HG03354 (cell line): ENCODE measurements around the gene GLI3.

Experiments used
- ATAC-seq: cut with Tn5 transposase; IDR thresholded peaks from one replicate; pipeline ENCODE4 v1.9.1; 2021; ENCODE audit warnings: mild to moderate bottlenecking; ENCODE audit not compliant: unreplicated experiment, poor library complexity, severe bottlenecking

The GLI3 gene

GRCh38 chr7:42022056-42022455, 215.0 kb downstream of the GLI3 start:
- ATAC-seq = no peak

- ATAC-seq = no peak
Measured at GRCh38 chr7:42021631-42022030, 215.4 kb downstream of the GLI3 start.

GRCh38 chr7:42020061-42020460, 216.9 kb downstream of the GLI3 start:
- no peak for ATAC-seq

- ATAC-seq = no peak
Measured at GRCh38 chr7:42017349-42017986, 219.5 kb downstream of the GLI3 start.

- ATAC-seq = no peak
Measured at GRCh38 chr7:42016517-42016916, 220.5 kb downstream of the GLI3 start.

- no peak for ATAC-seq
Measured at GRCh38 chr7:42014625-42015618, 222.1 kb downstream of the GLI3 start.

- ATAC-seq = no peak
Measured at GRCh38 chr7:42012786-42013360, 224.1 kb downstream of the GLI3 start.

GRCh38 chr7:42012313-42012712, 224.7 kb downstream of the GLI3 start:
- no peak for ATAC-seq

- no peak for ATAC-seq
Measured at GRCh38 chr7:42011846-42012245, 225.2 kb downstream of the GLI3 start.

GRCh38 chr7:42010751-42011150, 226.3 kb downstream of the GLI3 start:
- no peak for ATAC-seq

GRCh38 chr7:42006801-42007513, 230.1 kb downstream of the GLI3 start:
- no peak for ATAC-seq

GRCh38 chr7:42002654-42003053, 234.4 kb downstream of the GLI3 start:
- ATAC-seq = no peak

- ATAC-seq = no peak
Measured at GRCh38 chr7:41999736-42000283, 237.2 kb downstream of the GLI3 start.

GRCh38 chr7:41998041-41998440, 239.0 kb downstream of the GLI3 start:
- ATAC-seq = no peak

- no peak for ATAC-seq
Measured at GRCh38 chr7:41997151-41997550, 239.9 kb downstream of the GLI3 start.

- ATAC-seq = no peak
Measured at GRCh38 chr7:41996381-41997035, 240.5 kb downstream of the GLI3 start.

- ATAC-seq = no peak
Measured at GRCh38 chr7:41995632-41996271, 241.3 kb downstream of the GLI3 start.

- no peak for ATAC-seq
Measured at GRCh38 chr7:41994746-41995110, 242.3 kb downstream of the GLI3 start.
